GM20000 (cell line): ENCODE results near the gene SLC26A2.

ENCODE experiments used
- DNase-seq: peaks from one replicate; pipeline ENCODE4 v3.0.0; 2012; ENCODE audit warnings: low spot score
- TF ChIP-seq, protein P1 (sequence below): IDR thresholded peaks from 2 replicates; pipeline ENCODE4 v1.5.1; 2012; ENCODE audit warnings: mild to moderate bottlenecking, control low read depth; ENCODE audit errors: extremely low read depth, missing control alignments

SLC26A2 gene

DNA sequence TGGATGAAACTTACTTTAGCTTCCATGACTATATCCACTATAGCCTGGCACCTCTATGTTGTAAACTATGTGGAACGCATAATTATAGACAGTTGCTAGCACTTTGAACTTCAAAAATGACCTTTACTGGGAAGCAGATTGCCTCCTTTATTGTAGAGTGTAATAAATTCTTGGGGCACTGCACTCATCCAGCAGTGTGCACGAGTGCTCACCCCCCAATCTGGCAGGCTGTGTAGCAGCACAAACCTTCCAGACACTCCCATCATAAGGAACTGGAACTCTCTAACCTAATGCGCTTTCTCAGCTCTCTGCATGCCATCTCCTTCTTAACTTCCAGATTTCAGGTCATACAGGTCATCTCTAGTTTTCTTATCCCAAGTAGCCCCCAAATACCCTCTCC is 14.4 kb upstream of the SLC26A2 start:
- no peak for DNase-seq
- TF ChIP-seq, protein P1, sequence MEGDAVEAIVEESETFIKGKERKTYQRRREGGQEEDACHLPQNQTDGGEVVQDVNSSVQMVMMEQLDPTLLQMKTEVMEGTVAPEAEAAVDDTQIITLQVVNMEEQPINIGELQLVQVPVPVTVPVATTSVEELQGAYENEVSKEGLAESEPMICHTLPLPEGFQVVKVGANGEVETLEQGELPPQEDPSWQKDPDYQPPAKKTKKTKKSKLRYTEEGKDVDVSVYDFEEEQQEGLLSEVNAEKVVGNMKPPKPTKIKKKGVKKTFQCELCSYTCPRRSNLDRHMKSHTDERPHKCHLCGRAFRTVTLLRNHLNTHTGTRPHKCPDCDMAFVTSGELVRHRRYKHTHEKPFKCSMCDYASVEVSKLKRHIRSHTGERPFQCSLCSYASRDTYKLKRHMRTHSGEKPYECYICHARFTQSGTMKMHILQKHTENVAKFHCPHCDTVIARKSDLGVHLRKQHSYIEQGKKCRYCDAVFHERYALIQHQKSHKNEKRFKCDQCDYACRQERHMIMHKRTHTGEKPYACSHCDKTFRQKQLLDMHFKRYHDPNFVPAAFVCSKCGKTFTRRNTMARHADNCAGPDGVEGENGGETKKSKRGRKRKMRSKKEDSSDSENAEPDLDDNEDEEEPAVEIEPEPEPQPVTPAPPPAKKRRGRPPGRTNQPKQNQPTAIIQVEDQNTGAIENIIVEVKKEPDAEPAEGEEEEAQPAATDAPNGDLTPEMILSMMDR, result no peak

DNA sequence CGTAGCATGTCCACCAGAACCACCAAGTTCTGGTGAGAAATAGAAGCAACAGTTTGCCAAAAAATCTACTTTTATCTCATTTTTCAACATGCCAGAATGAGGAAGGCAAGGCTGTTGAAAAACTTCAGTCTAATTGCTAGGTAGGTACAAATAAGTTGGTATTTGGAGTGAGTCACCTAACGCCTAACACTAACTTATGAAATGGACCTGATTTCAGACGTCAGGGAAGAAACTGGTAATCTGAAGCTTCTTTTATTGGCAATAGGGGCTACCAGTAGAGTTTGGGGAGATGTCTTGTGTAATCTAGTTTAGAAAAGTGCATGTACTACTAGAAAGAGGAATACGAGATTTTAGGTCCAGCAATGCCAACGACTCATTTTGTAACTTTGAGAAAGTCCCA is 11.6 kb upstream of the SLC26A2 start:
- TF ChIP-seq, protein P1, result no peak
- no peak for DNase-seq

DNA sequence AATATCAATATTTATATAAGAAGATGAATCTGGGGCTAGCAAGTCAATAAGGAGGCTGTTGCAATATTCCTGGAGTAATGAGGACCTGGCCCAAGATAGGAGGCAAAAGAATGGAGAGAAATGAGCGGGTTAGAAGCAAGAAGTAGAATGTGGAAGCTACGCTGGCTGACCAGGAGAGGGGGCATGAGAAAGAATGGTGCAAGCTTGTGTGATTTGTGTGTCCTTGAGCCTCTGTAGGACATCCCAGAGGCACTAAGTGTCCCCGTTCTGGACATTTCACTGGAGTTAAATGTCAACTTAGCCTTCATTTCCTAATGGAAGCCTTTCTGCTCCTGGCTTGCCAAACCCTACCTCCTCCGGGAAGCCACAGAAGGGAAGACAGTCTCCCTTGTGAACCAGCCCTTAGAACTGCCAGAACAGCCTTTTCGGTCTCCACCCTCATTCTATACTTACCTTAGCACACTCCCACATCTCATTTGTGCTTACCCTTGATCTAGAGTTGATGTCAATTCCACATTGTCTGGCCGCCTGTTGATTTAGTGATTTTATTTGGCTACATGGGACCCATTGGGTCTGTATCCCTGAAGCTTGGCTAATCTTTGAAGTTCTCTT is 9.3 kb upstream of the SLC26A2 start:
- TF ChIP-seq, protein P1, result no peak
- DNase-seq, result no peak

DNA sequence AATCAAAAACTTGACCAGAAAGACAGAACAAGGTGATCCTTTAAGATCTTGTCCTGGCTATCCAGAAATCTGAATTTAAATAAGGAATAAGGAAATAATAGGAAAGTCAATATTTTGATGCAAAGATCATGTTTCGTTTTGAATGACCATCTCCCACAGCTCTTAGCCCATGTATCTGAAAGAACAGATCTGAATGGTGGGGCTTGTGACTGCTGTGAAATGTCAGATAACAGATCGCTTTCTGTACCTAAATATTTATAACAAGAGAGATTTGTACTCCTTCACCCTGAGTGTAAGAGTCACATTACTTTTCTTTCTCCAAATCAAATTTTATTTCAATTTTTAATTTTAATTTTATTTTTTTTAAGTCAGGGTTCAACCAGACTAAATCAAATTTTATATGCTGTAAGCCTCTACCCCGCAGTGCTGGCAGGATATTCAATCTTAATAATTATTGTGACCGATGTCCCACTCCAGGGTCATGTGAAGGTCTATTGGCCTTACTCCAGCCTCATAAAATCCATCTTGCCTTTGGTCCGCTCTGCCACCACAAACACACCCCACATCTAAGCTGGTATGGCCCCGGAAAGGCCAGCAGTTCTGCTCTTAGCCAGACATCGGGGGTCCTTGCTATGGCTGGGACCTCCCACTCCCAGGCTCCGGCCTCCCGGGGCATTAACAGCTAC is 7.0 kb upstream of the SLC26A2 start:
- TF ChIP-seq, protein P1, result no peak
- DNase-seq, result no peak

DNA sequence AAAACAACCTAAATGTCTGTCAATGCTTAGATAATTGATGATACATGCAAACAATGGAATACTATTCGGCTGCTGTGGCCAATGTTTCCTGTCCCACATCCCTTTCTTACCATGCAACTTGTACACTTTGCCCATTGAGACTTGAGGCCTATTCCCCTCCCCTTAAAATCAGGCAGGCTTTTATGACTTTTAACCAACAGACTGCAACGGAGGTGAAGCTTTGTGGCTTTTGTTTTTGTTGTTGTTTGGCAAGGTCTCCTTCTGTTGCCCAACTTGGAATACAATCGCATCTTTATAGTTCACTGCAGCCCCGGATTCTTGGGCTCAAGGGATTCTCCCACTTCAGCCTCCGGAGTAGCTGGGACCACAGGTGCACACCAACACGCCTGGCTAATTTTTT is 5.8 kb upstream of the SLC26A2 start:
- TF ChIP-seq, protein P1, result no peak
- DNase-seq, result no peak

DNA sequence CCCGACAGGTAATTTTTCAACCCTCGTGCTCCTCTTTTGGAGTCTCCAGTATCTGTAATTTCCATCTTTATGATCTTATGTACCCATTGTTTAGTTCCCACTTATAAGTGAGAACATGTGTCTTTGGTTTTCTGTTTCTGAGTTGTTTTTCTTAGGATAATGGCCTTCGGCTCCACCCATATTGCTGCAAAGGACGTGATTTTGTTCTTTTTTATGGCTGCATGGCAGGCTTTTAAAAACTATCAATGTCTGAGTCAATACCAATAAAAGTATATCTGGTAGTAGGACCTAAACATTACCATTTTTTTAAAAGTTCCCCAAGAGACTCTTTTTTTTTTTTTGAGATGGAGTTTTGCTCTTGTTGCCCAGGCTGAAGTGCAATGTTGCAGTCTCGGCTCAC is 3.9 kb upstream of the SLC26A2 start:
- DNase-seq, result no peak
- TF ChIP-seq, protein P1, result no peak

DNA sequence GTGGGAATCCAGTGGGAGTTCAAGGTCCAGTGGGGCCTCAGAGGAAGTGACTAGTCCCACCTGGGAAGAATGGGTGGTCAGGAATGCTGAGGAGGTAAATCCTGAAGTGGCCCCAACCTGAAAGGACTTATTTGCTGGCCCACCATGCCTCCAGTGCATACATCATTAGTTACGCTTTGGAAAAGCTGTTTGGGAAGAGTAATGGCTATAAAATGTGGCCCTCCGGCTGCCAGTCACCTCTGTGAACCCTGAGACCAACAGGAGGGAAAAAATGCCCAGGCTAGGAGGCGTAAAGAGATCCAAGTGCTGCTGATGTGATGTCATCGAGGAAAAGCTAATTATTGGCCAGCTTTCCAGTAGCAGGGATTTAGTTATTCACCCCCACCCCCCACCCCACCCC is 2.7 kb upstream of the SLC26A2 start:
- no peak for DNase-seq
- TF ChIP-seq, protein P1, result no peak
